Right kidney (tissue), 1 donor: ENCODE data around the gene RAB13.

ENCODE experiments used
- DNase-seq: peaks from one replicate; pipeline ENCODE4 v3.0.0-alpha.2; 2016

The RAB13 gene

DNA sequence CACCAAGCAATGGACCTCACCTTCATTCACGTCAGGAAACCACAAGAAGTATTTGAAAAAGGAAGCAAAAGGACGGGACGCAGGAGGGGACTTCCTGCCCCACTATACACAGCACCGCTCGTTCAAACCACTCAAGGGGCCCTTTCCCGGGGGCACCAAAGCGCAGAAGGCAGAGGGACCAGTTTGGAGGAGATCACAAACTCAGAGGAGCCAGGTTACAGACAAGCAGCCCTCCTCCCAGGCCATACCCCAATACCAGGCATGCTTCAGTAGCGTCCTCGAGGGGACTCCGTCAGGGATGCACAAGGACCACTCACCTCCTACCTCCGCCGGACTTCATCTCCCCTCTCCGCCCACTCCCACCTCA is 28.4 kb downstream of the RAB13 start:
- no peak for DNase-seq

DNA sequence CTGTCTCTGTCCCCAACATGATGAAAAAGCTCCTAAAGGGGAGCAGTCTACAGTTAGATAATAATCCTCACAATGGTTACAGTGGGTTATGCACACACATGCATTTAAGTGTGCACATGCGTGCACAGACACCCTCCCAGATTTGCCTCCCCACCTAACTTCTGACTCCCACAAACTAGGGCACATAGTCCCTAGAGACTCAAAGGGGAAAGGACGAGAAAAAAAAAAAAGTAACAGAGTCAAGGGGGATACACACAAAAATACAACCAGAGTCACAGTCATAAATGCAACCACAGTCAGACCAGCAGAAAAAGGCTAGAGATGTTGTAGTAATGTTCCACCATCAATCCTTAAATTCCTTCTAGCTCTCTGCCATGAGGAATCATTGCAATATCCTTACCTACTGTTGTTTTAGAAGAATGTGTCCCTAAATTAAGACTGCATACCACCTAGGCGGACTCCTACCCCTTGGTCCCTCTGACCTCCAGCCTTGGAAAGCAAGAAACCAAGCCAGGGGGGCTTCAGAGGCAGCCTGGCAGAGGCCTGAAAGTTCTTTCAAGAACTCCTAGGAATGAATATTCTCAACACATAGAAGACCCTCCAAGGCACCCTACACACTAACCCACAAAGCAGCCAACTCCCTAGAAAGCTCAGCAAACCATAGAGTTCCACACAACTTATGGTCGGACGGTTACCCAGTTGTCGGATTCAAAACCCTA is 29.0 kb downstream of the RAB13 start:
- DNase-seq: no peak

DNA sequence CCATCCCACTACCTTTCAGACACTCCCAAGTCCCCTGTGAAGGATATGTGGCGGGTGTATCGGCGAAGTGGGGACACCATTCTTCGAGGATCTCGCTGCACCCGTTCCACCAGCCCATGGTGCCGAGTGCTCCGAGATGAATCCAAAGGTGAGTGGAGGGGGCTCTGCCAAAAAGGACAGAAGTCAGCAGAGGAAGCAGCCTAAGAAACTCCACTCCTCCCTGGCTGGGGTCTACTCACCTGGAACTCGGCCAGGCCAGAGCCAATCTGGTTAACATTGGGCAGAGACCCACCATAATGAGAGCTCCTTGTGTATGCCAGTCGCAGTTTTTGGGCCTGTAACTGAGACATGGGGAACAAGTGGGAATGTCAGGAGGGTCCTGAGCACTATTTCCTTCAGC is 31.3 kb downstream of the RAB13 start:
- no peak for DNase-seq

DNA sequence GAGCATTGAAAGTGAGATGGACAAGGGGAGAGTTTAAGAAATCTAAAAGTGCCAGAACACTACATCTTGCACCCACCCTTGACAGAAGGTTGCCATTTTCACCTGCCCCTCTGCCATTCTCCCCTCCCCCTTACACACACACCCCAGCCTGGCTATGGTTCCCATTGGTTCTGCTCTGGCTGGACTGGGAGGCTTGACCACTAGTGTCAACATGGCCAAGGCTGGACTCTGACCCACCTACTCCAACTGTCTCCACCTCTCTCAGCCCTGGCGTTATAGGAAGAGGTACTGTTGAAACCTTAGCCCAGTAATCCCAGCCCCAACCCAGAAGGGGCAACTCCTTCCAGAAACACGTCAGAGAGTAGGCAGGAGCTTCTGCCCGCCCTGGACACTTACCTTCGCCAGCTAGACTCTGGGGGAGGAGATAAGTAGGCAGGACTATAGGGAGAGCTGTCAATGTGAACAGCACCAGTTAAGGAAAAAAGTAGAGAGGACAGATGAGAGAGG is 32.2 kb downstream of the RAB13 start:
- no peak for DNase-seq

DNA sequence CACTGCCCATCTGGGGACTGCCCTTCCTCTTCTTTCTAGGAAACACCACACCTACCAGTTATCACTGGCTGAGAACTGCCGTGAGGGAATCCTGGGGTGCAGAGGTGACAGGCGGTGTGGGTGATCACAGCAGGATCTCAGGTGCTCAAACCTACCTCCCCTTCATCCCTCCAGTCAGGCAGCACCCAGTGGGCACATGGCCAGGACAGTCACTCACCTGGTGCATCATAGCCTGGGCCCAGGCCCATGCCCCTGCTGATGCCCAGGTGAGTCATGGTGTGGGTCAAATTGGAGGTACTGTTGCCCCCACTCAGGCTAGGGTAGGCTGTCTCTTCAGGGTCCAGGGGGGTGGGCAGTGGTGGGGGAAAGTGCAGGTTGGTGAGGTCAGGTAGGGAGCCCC is 34.3 kb downstream of the RAB13 start:
- no peak for DNase-seq

DNA sequence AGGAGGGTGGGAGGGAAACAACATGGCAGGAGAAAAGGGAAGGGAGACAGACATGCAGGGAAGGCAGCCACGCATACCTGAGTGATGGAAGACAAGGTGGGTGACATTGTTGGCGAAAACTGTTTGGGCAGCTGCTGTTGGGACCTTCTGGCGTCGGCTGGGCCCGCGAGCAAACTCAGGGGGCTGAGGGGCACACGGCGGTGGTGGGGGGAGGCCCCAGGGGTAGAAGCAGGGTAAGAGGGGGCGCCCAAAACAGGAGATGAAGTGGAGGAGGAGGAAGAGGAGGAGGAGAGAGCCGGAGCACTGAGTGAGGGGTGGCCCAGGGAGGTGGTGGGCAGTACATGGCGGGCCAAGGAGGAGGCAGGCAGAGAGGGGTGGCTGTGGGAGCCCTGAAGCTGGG is 35.0 kb downstream of the RAB13 start:
- no peak for DNase-seq

DNA sequence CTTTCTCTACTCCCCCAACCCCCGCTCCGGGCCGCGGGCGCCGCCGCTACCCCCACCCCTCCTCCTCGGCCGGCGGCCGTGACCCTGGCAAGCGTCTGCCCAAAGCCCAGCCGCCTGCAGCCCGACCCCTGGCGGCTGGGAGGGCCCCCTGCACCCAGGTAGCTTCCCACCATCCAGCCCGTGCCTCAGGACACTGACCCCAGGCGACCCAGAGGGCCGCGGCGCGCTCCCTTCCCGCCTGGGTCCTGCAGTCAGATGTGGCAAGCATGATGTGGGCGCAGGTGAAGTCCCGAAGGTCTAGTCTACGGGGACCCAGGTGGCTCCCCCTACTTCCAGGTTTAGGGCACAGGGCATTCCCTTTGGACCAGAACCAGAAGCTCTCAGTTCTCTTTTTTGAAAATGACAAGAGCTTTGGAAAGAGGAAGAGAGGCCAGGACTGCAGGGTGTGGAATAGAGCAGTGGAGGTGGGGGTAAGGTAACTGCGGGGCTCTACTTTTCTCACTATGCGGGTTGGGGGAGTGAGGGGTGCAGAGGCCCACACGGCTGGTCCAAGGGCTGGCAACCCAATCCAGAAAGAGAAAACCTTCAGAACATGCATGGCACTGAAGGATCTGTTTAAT is 39.4 kb downstream of the RAB13 start, which contains the start of gene DENND4B:
TSS of gene DENND4B (minus strand) at position 97 of the 620 bp plus-strand sequence. CDS start 2,344 bp downstream, outside the sequence.
- no peak for DNase-seq

DNA sequence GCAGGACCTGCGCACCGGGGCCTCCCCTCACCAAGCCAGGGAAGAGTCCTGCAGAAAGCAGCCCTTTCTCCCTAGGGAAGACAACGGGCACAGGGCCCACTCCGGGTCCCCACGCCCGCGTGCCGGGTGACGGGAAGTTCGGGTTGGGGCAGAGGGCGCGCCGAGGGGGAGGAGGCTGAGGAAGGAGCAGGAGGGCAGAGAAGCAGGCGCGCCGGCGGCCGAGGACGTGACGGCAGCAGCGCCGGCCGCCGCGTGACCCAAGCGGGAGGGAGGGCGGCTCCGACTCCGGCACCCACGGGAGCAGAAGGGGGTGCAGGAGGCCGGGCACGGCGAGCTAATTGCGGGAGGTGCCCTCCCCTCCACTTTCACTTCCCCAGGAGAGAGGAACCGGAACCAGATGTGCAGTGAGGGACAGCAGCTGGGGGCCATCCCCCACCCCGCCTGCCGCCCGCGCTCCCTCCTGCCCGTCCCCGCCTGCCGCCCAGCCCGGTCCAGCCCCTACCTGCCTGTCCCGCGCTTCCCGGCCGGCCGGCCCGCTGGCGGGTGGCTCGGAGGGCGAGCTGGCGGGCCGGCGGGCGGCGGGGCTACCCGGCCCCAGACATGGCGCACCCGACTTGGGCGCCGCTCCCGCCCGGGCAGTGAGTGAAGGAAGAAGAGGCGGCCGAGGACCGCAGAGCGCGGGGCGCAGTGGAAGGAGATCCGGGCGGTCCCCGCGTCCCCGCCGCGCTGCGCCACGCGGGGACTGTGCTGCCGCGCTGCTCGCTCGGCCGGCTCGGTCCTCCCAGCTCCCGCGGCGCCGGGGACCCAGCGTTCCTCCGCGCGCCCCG is 40.1 kb downstream of the RAB13 start:
- DNase-seq: peak; percentile 84

DNA sequence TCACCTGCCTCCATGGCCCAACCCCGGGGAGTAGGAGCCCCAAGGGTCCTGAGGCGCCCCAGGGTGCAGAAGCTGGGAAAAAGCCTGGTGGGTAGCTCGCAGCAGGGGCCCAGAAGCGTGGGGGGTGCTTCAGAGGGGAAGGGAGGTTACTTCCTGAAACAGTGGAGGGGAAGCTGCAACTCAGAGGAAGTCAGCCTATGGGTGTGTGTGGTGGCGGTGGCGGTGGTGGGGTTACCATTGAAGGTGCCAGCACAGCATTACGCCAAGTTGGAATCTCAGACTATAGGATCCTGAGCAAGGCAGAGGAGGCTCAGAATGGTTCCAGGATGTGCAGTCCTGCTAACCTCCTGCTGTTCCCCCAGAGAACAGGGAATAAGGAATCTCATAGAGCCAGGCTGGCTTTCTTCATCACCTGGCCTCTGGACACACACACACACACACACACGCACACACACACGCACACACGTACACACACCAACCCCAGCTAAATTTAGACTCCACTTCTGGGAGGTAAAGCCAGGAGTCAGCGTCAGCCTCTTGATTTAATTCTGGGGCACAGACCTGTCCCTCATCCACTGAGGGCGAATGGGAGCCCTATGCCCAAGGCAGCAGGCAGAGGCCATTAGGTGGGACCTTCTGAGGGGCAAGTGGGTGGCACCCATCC is 40.9 kb downstream of the RAB13 start:
- no peak for DNase-seq

DNA sequence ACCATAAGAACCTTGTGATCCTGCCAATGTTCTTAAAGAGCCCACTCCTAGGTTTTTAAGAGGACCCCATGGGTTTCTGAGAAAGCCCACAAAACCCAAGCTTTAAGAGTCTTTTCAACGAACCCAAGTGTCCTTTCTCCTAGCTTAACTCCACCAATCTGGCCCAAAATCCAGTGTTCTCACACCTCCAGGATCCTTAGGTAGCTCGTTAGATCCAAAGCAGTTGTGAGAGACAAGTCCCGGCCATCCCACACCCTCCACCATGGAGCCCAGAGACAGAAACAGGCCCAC is 41.4 kb downstream of the RAB13 start:
- DNase-seq: no peak

DNA sequence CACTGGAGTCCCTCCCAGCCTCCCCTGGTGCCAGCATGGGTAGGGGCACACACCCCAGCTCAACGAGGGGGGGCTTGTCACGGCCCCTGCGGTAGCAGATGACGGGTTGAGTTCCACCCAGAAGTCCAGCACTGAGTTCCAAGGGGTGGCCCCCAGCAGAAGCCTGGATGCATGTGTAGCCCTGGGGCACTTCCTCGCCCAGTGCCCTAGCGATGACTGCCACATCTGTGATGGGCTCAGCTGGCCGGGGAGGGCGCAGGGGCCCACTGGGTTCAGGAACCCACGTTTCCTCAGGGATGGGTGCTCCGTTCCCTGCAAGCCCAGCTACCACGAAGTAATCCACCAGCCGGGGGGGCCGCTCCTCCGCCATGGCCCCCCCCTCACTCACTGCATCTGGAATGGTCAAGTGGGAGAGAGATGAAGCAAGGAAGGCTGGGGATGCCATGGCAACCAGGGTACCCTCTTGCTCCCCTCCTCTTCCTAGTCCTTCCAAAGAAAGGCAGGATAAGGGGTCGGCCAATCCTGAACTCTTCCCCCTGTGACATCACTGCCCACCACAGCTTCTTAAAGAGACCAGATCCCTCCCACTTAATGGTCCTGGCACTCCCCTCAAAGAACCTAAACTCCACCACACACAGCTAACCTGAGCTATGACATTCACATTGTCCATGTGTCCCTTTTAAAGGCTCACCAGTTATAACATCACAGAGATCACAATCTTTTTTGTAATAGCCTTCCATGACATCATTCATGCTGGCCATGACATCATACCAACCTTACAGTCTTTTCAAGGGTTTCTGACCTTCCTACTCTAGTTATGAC is 41.9 kb downstream of the RAB13 start:
- DNase-seq: no peak

DNA sequence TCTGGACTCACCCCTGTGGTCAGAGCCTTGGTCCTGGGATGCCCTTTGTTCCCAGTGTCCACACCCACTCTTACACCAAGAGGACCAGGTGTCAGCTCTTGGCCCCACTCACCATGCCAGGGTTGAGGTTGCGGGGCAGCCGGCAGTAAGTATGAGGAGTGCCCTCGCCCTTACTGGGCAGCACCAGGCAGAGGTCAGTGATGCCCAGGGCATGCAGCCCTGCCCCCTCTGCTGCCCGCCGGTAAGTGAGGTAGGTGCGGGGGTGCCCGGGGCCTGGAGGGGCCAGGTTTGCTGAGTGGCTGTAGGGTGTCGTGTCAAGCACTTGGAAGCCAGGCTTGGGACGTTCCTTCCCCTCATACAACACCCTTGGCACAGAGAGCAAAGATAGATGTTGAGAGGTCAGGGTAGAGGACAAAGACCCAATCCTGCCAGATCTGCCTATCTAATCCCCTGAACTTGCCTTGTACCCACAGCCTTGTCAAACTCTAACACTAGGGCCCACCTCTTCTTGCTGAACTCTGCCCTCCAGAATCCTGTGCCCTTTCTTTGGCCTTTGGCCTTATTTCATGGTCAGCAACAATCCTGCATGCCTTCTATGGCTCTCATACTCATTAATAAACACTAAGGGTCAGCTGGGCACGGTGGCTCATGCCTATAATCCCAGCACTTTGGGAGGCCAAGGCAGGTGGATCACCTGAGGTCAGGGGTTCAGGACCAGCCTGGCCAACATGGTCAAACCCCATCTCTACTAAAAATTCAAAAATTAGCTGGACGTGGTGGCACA is 43.2 kb downstream of the RAB13 start:
- no peak for DNase-seq

DNA sequence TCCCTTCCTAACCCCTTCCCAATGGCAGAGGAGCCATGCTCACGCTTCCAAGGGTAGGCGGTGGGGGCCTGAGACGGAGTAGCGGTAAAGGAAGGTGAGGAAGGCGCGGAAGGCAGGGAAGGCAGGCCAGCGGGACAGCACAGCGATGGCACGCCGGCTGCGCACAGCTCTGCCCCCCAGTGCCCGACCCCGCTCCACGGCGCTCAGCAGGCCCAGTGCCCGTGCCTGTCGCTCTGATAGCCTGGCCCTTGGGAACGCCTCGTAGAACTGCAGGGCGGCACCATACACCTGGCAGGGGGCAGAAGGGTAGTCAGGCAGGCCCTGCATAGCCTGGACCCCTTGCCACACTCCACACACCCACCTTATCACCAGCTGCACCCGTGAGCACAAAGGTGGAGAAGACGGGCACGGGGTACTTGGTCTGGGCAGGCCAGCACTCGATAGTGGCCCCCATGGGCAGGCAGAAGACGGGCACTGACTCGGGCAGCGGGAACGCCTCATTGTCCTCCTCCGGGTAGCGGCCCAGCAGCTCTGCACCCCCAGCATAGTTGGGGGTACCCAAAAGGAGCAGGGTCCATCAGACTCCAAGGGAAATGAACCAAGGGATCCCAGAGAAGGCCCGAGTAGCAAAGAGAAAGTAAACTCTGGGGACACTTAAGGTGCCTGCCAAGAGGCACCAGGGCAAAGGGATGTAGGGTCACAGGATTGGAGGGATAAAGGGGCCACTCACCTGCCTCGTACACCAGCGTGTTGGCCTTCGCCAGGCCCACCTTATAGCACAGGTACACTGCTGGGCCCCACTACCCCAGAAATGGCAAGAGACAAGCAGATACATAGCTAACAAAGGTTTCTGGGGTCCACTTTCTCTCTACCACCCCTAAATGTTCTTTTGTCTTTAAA is 44.1 kb downstream of the RAB13 start:
- no peak for DNase-seq

DNA sequence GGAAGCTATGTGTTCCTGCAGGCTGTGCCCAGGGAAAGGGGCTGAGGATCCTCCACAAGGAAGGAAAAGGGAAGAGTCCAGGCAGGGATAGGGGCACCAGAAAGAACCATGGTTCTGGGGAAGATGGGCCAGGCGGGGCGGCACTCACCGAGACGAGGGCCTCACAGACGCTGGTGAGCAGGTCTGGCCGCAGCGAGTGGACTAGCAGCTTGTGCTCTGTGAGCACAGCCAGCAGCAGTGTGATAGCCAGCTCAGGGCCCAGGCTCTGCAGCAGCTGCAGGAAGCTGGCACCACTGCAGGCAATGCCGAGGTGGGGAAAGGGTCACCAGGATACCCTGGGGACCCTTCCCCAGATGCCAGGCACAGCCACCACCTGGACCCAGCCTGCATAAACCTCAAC is 45.4 kb downstream of the RAB13 start:
- DNase-seq: no peak

DNA sequence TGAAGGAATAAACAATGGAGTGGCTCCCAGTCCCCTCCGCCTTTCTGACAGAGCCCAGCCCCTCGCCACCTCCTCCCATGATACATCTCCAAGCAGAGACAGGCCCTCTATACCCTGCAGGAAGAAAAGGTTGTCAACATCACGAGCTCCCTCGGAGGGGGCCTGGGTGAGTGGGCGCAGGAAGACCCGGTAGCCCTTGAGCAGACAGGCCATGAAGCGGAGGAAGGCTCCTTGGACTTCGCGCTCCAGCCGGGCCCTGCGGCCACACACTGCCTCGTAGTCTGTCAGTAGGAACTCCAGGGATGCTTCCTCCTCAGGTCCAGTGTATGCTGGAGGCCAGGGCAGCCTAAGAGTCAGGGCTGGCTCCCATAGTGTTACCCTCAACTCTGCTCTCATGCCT is 46.7 kb downstream of the RAB13 start:
- DNase-seq: no peak

DNA sequence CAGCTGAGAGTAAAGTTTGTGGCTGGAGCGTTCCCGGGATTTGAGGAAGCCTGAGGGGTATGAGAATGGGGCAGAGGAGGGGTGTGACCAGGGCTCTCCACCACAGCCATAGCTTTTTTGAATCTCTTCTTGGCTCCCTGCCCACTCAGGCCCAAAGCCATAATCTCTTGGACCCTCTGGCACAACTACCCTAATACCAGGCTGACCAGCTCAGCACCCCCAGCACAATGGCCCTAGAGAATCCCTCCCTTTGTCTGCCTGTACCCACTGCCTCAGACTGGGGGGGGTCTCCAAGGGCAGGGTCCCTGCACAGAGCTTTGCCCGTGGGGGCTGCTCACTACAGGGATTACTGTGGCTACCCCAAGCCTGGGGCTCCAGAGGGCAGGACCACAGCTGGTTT is 47.1 kb downstream of the RAB13 start:
- DNase-seq: no peak

DNA sequence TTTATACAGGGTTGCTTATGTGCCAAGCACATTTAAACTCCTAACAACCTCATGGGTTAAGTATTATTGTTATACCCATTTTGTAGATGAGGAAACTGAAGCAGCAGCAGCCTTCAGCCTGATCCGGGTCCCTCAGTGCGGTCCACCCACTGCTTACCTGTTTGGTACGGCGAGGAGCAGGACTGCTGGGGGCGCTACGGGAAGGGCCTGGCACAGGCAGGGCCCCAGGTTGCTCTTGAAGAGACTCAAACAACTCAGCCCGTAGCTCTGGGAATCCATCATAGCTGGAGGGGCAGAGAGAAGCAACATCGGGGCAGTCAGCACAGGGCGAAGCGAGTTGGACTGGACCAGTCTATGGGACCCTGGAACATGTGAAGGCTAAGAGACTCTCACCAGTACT is 48.8 kb downstream of the RAB13 start:
- DNase-seq: no peak

DNA sequence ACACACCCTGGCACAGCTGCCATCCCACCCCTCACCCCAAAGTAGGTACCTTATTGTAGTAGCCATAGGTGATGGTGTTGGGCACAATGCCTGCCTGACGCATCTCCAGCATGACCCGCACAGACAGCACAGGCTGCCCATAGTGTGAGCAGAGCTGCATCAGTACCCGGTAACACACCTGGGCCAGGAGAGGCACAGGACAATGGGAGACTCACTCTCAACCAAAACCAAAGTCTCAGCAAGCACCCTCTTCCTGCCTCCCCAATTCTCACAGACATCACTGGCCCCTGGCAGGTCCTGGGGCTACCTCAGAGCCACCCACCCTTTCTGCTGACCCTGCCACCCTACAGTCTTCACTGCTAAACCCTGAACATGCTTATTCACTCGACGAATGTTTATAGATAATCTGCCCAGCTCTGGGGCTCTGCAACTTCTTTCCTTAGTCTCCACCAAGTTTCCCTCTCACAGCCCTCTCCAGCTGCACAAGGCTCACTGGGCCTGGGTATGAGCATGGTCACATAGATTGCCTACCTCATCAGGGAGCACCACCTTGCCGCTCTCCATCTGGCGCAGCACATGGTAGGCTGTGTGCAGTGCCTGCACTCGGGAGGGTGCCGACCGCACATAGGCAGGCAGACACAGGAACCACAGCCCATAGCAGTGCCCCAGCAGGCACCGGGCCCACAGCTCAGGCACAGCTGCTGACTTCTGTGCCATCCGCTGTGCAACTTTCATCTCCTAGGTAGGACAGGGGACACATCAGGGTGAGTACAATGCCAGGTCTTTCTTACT is 49.9 kb downstream of the RAB13 start:
- DNase-seq: no peak

DNA sequence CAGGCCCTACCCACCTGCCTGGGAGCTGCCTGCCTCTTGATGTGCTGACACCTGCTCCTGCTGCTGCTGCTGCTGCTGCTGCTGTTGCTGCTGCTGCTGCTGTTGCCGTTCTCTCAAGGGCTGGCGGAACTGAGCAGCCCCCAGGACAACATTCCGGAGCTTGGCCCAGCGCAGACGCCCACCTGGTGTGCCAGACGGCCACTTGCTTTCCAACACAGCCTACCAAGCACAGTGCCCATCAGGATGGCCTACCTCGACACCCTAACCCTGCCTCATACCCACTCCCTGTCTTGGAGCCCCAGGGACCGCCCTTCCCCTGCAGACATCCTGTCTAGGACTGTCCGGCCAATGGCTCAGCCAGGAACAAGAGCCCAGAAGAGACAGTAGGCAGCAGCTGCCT is 51.4 kb downstream of the RAB13 start:
- no peak for DNase-seq
